H1 (cell line): Measurements from ENCODE around the gene COTL1. TPM values are rescaled to one million over a fixed set of nuclear protein-coding genes. Genes with fewer than 3 reads are reported as not detected.

Source experiments
- CTCF ChIA-PET: fragments of 300-600 bp; sonication (Branson Sonifier 250); formaldehyde crosslinking; loops from one replicate; lab custom pipeline; 2021; ENCODE audit not compliant: partially characterized antibody; lab: Charles Lee
- POLR2A ChIA-PET: fragments of 300-600 bp; sonication (Branson Sonifier 250); formaldehyde crosslinking; loops from one replicate; lab custom pipeline; 2021; ENCODE audit warnings: inconsistent platforms; ENCODE audit not compliant: partially characterized antibody; lab: Charles Lee
- DNase-seq, 2 experiments: peaks; one replicate each; pipeline versions ENCODE4 v3.0.0 to v3.0.0-alpha.2; 2010 to 2022; ENCODE audit warnings: low spot score in 2 of 2, low read depth in 1 of 2, mixed read lengths in 1 of 2
- FAIRE-seq: peaks from 2 replicates; lab custom pipeline; 2011; peaks lifted over from hg19 to GRCh38; lab: Jason Lieb, UNC
- H2AFZ ChIP-seq: 2 replicates; pipeline ENCODE4 v1.8.1; 2012; ENCODE audit warnings: low read length, inconsistent platforms
- H2AK5ac ChIP-seq: 2 replicates; pipeline ENCODE4 v1.6.1; 2013; ENCODE audit warnings: low read depth, low read length
- H2BK120ac ChIP-seq: replicated peaks from 2 replicates; pipeline ENCODE3; 2013; ENCODE audit warnings: low read depth, low read length, inconsistent platforms
- H2BK12ac ChIP-seq: 2 replicates; pipeline ENCODE4 v1.6.1; 2013; ENCODE audit warnings: low read depth, low read length
- H2BK15ac ChIP-seq: 2 replicates; pipeline ENCODE4 v1.6.1; 2013; ENCODE audit warnings: low read length
- H2BK20ac ChIP-seq: 2 replicates; pipeline ENCODE4 v1.6.1; 2013; ENCODE audit warnings: low read length
- H2BK5ac ChIP-seq: 2 replicates; pipeline ENCODE4 v1.6.1; 2013; ENCODE audit warnings: low read depth, low read length
- H3K14ac ChIP-seq: 2 replicates; pipeline ENCODE4 v1.6.1; 2013; ENCODE audit warnings: inconsistent platforms; ENCODE audit not compliant: insufficient read length
- H3K18ac ChIP-seq: 2 replicates; pipeline ENCODE4 v1.6.1; 2013; ENCODE audit warnings: low read length; ENCODE audit errors: extremely low read depth
- H3K23ac ChIP-seq: 2 replicates; pipeline ENCODE4 v1.6.1; 2013; ENCODE audit warnings: inconsistent platforms; ENCODE audit not compliant: insufficient read length
- H3K23me2 ChIP-seq: 2 replicates; pipeline ENCODE4 v1.6.1; 2013; ENCODE audit warnings: low read depth, low read length
- H3K27ac ChIP-seq: 2 replicates; pipeline ENCODE4 v1.6.1; 2011; ENCODE audit warnings: low read depth, low read length, inconsistent platforms
- H3K27me3 ChIP-seq, 4 experiments: replicated peaks in 1 of 4; 1 replicate in 1 of 4; 2 replicates in 3 of 4; pipeline versions ENCODE4 v1.6.1 to v1.8.1; 2011 to 2013; ENCODE audit warnings: low read length in 3 of 4, mild to moderate bottlenecking in 3 of 4, inconsistent platforms in 2 of 4, mixed read lengths in 2 of 4, moderate library complexity in 1 of 4; ENCODE audit not compliant: control insufficient read depth in 3 of 4, insufficient read depth in 3 of 4; ENCODE audit errors: extremely low read depth in 1 of 4
- H3K36me3 ChIP-seq, 4 experiments: 2 replicates each; pipeline versions ENCODE4 v1.6.1 to v1.8.1; 2011 to 2013; ENCODE audit warnings: mild to moderate bottlenecking in 4 of 4, low read length in 3 of 4, moderate library complexity in 2 of 4, control low read depth in 1 of 4, inconsistent platforms in 1 of 4; ENCODE audit not compliant: insufficient read depth in 4 of 4, control insufficient read depth in 2 of 4
- H3K4ac ChIP-seq: replicated peaks from 2 replicates; pipeline ENCODE3; 2013; ENCODE audit warnings: low read length, low read depth, mixed read lengths, inconsistent platforms; ENCODE audit not compliant: insufficient read length
- H3K4me1 ChIP-seq, 4 experiments: replicated peaks in 1 of 4; 1 replicate in 1 of 4; 2 replicates in 3 of 4; pipeline versions ENCODE4 v1.6.1 to v1.8.1; 2011 to 2013; ENCODE audit warnings: low read length in 3 of 4, inconsistent platforms in 2 of 4, mixed read lengths in 1 of 4; ENCODE audit not compliant: insufficient read depth in 4 of 4, control insufficient read depth in 3 of 4
- H3K4me2 ChIP-seq, 2 experiments: 2 replicates each; pipeline versions ENCODE4 v1.6.1 to v1.8.1; 2011 to 2013; ENCODE audit warnings: low read depth in 2 of 2, low read length in 2 of 2, control low read depth in 1 of 2, inconsistent platforms in 1 of 2, mild to moderate bottlenecking in 1 of 2; ENCODE audit not compliant: insufficient read depth in 1 of 2
- H3K4me3 ChIP-seq, 4 experiments: fragments of 200-600, 300-600 bp in 1 of 4; sonication (generic), shearing (Covaris generic), sonication (Bioruptor Twin) in 1 of 4; 2 replicates each; pipeline versions ENCODE4 v1.5.1 to v1.8.1; 2011 to 2016; ENCODE audit warnings: low read length in 4 of 4, low read depth in 3 of 4, control low read depth in 2 of 4, inconsistent platforms in 2 of 4, mild to moderate bottlenecking in 2 of 4, mixed read lengths in 1 of 4, moderate library complexity in 1 of 4; ENCODE audit not compliant: insufficient read depth in 2 of 4; ENCODE audit errors: extremely low read depth in 1 of 4
- H3K56ac ChIP-seq: replicated peaks from 2 replicates; pipeline ENCODE3; 2013; ENCODE audit warnings: low read depth, mild to moderate bottlenecking, mixed read lengths, low read length, inconsistent platforms; ENCODE audit not compliant: insufficient read length
- H3K79me1 ChIP-seq: 2 replicates; pipeline ENCODE4 v1.6.1; 2013; ENCODE audit warnings: low read depth, low read length, control low read depth
- H3K79me2 ChIP-seq, 2 experiments: 2 replicates each; pipeline versions ENCODE4 v1.6.1 to v1.8.1; 2012 to 2013; ENCODE audit warnings: low read length in 2 of 2, mild to moderate bottlenecking in 2 of 2, inconsistent platforms in 1 of 2; ENCODE audit not compliant: insufficient read depth in 2 of 2, control insufficient read depth in 1 of 2
- H3K9ac ChIP-seq, 4 experiments: replicated peaks in 1 of 4; 1 replicate in 1 of 4; 2 replicates in 3 of 4; pipeline versions ENCODE4 v1.6.1 to v1.8.1; 2011 to 2013; ENCODE audit warnings: low read depth in 3 of 4, low read length in 3 of 4, control low read depth in 2 of 4, mild to moderate bottlenecking in 2 of 4, moderate library complexity in 2 of 4, inconsistent platforms in 1 of 4; ENCODE audit errors: extremely low read depth in 1 of 4
- H3K9me3 ChIP-seq, 2 experiments: 2 replicates each; pipeline versions ENCODE4 v1.6.1 to v1.8.1; 2012 to 2013; ENCODE audit warnings: mild to moderate bottlenecking in 2 of 2, moderate library complexity in 2 of 2, control low read depth in 1 of 2, inconsistent platforms in 1 of 2, low read depth in 1 of 2, low read length in 1 of 2, mixed read lengths in 1 of 2; ENCODE audit not compliant: insufficient read depth in 2 of 2
- H4K20me1 ChIP-seq, 2 experiments: replicated peaks in 1 of 2; 2 replicates each; pipeline versions ENCODE3 to v1.8.1; 2011 to 2013; ENCODE audit warnings: inconsistent platforms in 2 of 2, low read length in 2 of 2, mild to moderate bottlenecking in 1 of 2; ENCODE audit not compliant: insufficient read depth in 2 of 2, control insufficient read depth in 1 of 2
- H4K5ac ChIP-seq: 2 replicates; pipeline ENCODE4 v1.6.1; 2013; ENCODE audit warnings: low read length, low read depth, mixed read lengths, inconsistent platforms; ENCODE audit not compliant: insufficient read length
- H4K8ac ChIP-seq: 2 replicates; pipeline ENCODE4 v1.8.0; 2013; ENCODE audit warnings: mild to moderate bottlenecking, moderate library complexity, low read length, inconsistent platforms; ENCODE audit not compliant: insufficient read depth; ENCODE audit errors: extremely low read depth
- H4K91ac ChIP-seq: replicated peaks from 2 replicates; pipeline ENCODE3; 2013; ENCODE audit warnings: low read length, mixed read lengths, inconsistent platforms; ENCODE audit not compliant: insufficient read length
- CHD2 ChIP-seq: IDR thresholded peaks from 2 replicates; pipeline ENCODE4 v1.6.1; 2012; ENCODE audit warnings: low read length, improper control_type of control experiment
- EP300 ChIP-seq, 2 experiments: IDR thresholded peaks; 1 replicate in 1 of 2; 2 replicates in 1 of 2; pipeline ENCODE4 v1.6.1; 2011 to 2012; ENCODE audit warnings: low read depth in 2 of 2, low read length in 2 of 2, mild to moderate bottlenecking in 2 of 2, borderline replicate concordance in 1 of 2, inconsistent platforms in 1 of 2, moderate library complexity in 1 of 2
- HDAC2 ChIP-seq, 2 experiments: fragments of 300-600 bp in 1 of 2; sonication (generic) in 1 of 2; IDR thresholded peaks; 2 replicates each; pipeline ENCODE4 v1.6.1; 2011 to 2012; ENCODE audit warnings: low read depth in 2 of 2, low read length in 2 of 2, mild to moderate bottlenecking in 2 of 2, moderate library complexity in 2 of 2, borderline replicate concordance in 1 of 2, inconsistent platforms in 1 of 2
- KDM5A ChIP-seq: fragments of 200-600 bp; IDR thresholded peaks from 2 replicates; pipeline ENCODE4 v1.7.1; 2012; ENCODE audit warnings: mild to moderate bottlenecking, low read length, inconsistent platforms, mixed read lengths
- RAD21 ChIP-seq, 2 experiments: IDR thresholded peaks in 1 of 2; conservative IDR thresholded peaks in 1 of 2; 2 replicates each; pipeline ENCODE4 v1.6.1; 2011; ENCODE audit warnings: low read depth in 2 of 2, low read length in 2 of 2, improper control_type of control experiment in 1 of 2, inconsistent platforms in 1 of 2, mild to moderate bottlenecking in 1 of 2, moderate library complexity in 1 of 2
- RFX5 ChIP-seq: IDR thresholded peaks from 2 replicates; pipeline ENCODE4 v1.6.1; 2011; ENCODE audit warnings: low read depth, low read length, improper control_type of control experiment, borderline replicate concordance
- SIN3A ChIP-seq, 2 experiments: IDR thresholded peaks in 1 of 2; conservative IDR thresholded peaks in 1 of 2; 2 replicates each; pipeline ENCODE4 v1.6.1; 2011 to 2012; ENCODE audit warnings: low read length in 2 of 2, improper control_type of control experiment in 1 of 2, low read depth in 1 of 2, mild to moderate bottlenecking in 1 of 2
- TAF1 ChIP-seq: IDR thresholded peaks from 2 replicates; pipeline ENCODE4 v1.6.1; 2011; ENCODE audit warnings: mild to moderate bottlenecking, low read depth, low read length
- WGBS, 2 experiments: shearing (Covaris generic) in 1 of 2; methylation state at CpG; one replicate each; pipeline versions ENCODE4 v1.1.6 to v1.1.7; 2013 to 2015; ENCODE audit warnings: low lambda C conversion rate in 2 of 2, mixed read lengths in 2 of 2, inconsistent platforms in 1 of 2, low coverage in 1 of 2, missing lambda C conversion rate in 1 of 2; ENCODE audit not compliant: insufficient replicate concordance in 2 of 2, insufficient coverage in 1 of 2, insufficient read length in 1 of 2; ENCODE audit errors: extremely low coverage in 1 of 2, missing lambda C conversion rate in 1 of 2; 5-methylcytosine and 5-hydroxymethylcytosine counted together
- polyA plus RNA-seq, 7 experiments: library from polyadenylated mRNA; depleted of rRNA in 3 of 7; stranded (reverse) in 5 of 7; unstranded in 2 of 7; fragments of >200 nt in 5 of 7; fragments of 200-250 nt in 2 of 7; gene quantifications; 1 replicate in 5 of 7; 2 replicates in 1 of 7; 4 replicates in 1 of 7; pipeline versions ENCODE4 v1.2.1 to v1.2.3, GENCODE V29; 2011 to 2013; ENCODE audit warnings: missing spikeins in 2 of 7, mixed read lengths in 2 of 7
- total RNA-seq: library from RNA; stranded (reverse); fragmentation: NEBNext Ultra II Directional; extraction: Animal tissue kit (Norgen Biotek cat#: 25700); gene quantifications from 2 replicates; pipeline ENCODE4 v1.2.1, GENCODE V29; 2021
- TF ChIP-seq, protein P1 (sequence below), 3 experiments: IDR thresholded peaks; 1 replicate in 2 of 3; 2 replicates in 1 of 3; pipeline versions ENCODE4 v1.5.1 to v1.6.1; 2011; ENCODE audit warnings: low read length in 3 of 3, mild to moderate bottlenecking in 3 of 3, inconsistent platforms in 2 of 3, low read depth in 1 of 3, moderate library complexity in 1 of 3; ENCODE audit not compliant: insufficient read depth in 1 of 3; ENCODE audit errors: control extremely low read depth in 1 of 3

The COTL1 gene
- total and polyA plus RNA-seq, 2 of the 8 experiments (the other 6 are each of a cell fraction or from before 2014, with no cell fraction given): 59.2 to 183 TPM

GRCh38 chr16:84594725-84595038 is 23.2 kb downstream of the COTL1 start:
- Histone ChIP-seq H2AFZ (no peak overlapping the region), H3K4me1 (peaks cover 0 to 23% (median 10%) of the 10 kb centered on the region in 4 experiments; a peak in 4 of 7 replicates), H3K4me2 (no peak overlapping the region), H2BK120ac (no peak overlapping the region), H2BK12ac (no peak overlapping the region), H2BK5ac (no peak overlapping the region), H3K23me2 (no peaks in the 10 kb centered on the region), H4K8ac (no peak overlapping the region), H2BK15ac (no peak overlapping the region), H4K5ac (no peak overlapping the region), H3K9me3 (no peaks in the 10 kb centered on the region), H3K36me3 (peaks cover 0 to 4% (median 2%) of the 10 kb centered on the region in 4 experiments; a peak in 4 of 8 replicates), H3K79me1 (peaks cover 15% of the 10 kb centered on the region), H3K9ac (no peak overlapping the region), H3K4ac (no peak overlapping the region), H3K27me3 (peaks cover 0 to 2% (median 0%) of the 10 kb centered on the region in 4 experiments; a peak in 2 of 7 replicates), H3K4me3 (no peak overlapping the region), H3K18ac (no peak overlapping the region), H4K20me1 (peaks cover 18 to 30% of the 10 kb centered on the region in 2 experiments), H2AK5ac (no peak overlapping the region), H2BK20ac (no peak overlapping the region), H3K56ac (no peak overlapping the region), H3K23ac (no peak overlapping the region), H3K14ac (no peak overlapping the region), H4K91ac (no peak overlapping the region), H3K79me2 (peaks cover 5 to 48% of the 10 kb centered on the region in 2 experiments; a peak in 3 of 4 replicates), H3K27ac (no peak overlapping the region)
- FAIRE-seq (no peak), DNase-seq (peak in 1 of 2 experiments; percentile 67)
- WGBS, 2 experiments: 80% methylated on average over 9 of the region's 9 CpGs; no CpG with 5 or more reads in 1 of the 2 experiments
- POLR2A ChIA-PET: no interaction called here
- CTCF ChIA-PET: interaction anchor here (0.5 to 1.5 kb wide), 10 partner anchors 11 to 459 kb away, joined by 3 to 5 read pairs (median 4); no protein-coding TSS in a partner anchor
- TF ChIP-seq EP300 (IDR thresholded peaks at IDR 0.05; ENCODE audit: borderline replicate concordance in 1 of 2, low read depth in 2 of 2, low read length in 2 of 2) (no peak), RFX5 (no peak), RAD21 (IDR thresholded peaks at IDR 0.05 in 1 of 2, conservative IDR thresholded peaks at IDR 0.05 in 1 of 2; ENCODE audit: low read depth in 2 of 2, low read length in 2 of 2) (peak in 1 of 2 experiments; percentile 18; a peak in 1 of 4 replicates), KDM5A (no peak), TAF1 (no peak), SIN3A (conservative IDR thresholded peaks at IDR 0.05 in 1 of 2, IDR thresholded peaks at IDR 0.05 in 1 of 2; ENCODE audit: low read depth in 1 of 2, low read length in 2 of 2) (no peak), CHD2 (no peak), HDAC2 (IDR thresholded peaks at IDR 0.05; ENCODE audit: borderline replicate concordance in 1 of 2, low read depth in 2 of 2, low read length in 2 of 2) (no peak)
- TF ChIP-seq, protein P1, sequence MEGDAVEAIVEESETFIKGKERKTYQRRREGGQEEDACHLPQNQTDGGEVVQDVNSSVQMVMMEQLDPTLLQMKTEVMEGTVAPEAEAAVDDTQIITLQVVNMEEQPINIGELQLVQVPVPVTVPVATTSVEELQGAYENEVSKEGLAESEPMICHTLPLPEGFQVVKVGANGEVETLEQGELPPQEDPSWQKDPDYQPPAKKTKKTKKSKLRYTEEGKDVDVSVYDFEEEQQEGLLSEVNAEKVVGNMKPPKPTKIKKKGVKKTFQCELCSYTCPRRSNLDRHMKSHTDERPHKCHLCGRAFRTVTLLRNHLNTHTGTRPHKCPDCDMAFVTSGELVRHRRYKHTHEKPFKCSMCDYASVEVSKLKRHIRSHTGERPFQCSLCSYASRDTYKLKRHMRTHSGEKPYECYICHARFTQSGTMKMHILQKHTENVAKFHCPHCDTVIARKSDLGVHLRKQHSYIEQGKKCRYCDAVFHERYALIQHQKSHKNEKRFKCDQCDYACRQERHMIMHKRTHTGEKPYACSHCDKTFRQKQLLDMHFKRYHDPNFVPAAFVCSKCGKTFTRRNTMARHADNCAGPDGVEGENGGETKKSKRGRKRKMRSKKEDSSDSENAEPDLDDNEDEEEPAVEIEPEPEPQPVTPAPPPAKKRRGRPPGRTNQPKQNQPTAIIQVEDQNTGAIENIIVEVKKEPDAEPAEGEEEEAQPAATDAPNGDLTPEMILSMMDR (IDR thresholded peaks at IDR 0.05; ENCODE audit: control extremely low read depth in 1 of 3, insufficient read depth in 1 of 3, low read depth in 1 of 3, low read length in 3 of 3): peak in 2 of 3 experiments; percentile 13 to 16; a peak in 1 of 4 replicates
